NOMO-1 treated with dmso at 0.1 percent for 144 hours (cell line): Measurements from ENCODE around the gene DZIP3.
A peak's percentile ranks its signal among the peaks of the same experiment; 100 is the strongest.

Experiments
- DNase-seq: peaks from one replicate; lab custom pipeline; 2025; ENCODE audit not compliant: unreplicated experiment; lab: John Stamatoyannopoulos, UW

Gene DZIP3

DNA sequence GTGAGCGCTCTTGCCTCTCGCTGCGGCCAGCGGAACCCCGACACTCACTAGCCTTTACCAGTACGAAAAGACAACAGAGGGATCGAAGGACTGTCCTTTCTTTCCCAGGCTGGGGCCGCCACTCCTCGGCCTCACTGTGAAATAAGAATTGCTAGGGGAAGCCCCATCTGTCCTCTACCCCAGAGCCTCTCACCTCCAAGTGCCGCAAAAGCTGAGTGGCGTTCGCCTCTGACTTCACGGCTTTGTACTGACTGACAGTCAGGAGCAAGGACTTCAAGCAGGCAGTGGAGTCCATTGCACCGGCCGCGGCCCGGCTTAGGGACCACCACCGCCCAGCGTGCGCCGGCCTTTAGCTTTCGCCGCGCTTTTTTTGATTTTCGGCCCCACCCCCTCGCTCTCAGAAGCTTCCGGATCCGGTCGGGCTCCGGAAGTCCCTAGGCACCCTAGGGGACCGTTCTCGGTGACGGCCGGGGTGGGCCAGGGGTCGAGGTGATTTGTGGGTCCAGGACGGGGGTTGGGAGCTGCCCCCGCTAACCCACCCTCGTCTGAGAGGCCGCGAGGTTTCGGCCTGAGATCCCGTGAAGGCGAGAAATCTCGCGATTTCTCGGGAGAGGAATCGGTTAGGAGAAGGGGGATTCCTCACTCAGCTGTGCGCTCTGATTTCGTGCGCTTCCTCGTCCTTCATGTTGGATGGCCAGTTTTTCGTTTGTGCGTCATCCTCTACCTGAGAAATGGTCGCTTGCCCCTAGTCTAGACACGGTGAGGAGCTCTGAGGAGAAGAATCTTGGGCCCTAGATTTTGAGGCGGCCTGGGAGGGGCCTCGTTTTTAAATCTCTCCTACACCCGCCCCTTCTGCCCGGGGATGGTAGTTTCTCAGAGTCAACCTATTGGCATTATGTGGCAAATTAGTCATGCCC lies at the start of gene DZIP3, which contains the start of gene CIP2A:
Gene DZIP3 (plus strand): TSS at position 642 of the 917 bp plus-strand sequence. CDS start 15,685 bp downstream, outside the sequence.
Gene CIP2A (minus strand): TSS at position 358 of the 917 bp plus-strand sequence. CDS start 63 bp downstream, at position 295.
- DNase-seq = peak; percentile 74

DNA sequence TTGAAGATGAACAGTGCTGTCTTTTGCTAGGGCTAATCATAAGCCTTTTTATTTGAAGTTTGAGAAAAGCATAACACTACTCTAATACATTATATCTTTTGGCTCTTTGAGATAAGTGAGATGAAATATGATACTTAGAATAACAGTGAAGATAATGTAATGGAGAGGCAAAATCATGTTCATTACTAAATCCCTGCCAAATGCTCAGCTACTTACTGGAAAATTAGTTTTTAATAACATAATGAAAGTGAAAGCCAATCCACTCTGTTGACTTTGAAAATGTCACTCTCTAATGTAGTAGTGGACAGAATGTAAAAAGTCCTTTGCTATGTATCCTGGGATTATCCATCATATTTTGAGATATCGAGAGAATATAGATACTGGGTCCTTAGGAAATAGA lies 43.3 kb upstream of the DZIP3 start:
- no peak for DNase-seq

DNA sequence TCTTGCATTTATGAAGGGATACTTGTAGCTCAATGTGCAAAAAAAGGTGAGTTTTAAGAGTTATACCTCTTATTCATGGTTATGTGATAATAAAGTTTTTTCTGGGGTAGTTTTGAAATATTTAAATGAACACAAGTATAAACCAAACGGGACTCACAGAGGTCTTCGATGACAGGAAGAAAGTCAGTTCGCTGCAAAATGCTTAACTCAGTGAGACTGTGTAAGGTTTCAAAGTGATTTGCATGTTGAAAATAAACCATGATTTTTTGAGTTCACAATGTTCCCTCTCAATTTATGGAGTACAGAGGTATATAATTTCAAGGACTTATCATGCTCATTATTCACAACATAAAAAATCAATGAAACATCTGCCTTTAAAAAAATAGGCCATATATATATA lies 42.8 kb upstream of the DZIP3 start:
- DNase-seq = no peak

DNA sequence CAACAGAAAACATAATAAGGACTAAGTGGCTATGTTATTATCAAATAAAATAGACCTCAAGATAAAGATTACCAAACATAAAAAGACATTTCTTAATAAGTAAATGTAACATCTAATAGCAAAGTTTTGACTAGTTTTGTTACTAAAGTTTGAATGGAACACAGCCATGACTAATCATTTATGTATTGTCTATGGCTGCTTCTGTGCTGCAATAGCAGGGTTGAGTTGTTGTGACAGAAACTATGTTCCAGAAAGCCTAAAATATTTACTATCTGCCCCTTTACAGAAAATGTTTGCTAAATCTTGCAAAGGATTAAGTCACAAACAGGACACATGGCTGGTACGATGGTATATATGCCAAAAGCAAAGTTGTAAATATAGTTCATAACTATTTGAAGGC lies 41.2 kb upstream of the DZIP3 start:
- DNase-seq = no peak

GRCh38 chr3:108548886-108549285 lies 40.6 kb upstream of the DZIP3 start:
- no peak for DNase-seq

GRCh38 chr3:108552267-108553159 lies 37.0 kb upstream of the DZIP3 start:
- DNase-seq = no peak

GRCh38 chr3:108554229-108554628 lies 35.3 kb upstream of the DZIP3 start:
- DNase-seq = no peak

- no peak for DNase-seq
These were observed 34.5 kb upstream of the DZIP3 start for GRCh38 chr3:108554913-108555571.

DNA sequence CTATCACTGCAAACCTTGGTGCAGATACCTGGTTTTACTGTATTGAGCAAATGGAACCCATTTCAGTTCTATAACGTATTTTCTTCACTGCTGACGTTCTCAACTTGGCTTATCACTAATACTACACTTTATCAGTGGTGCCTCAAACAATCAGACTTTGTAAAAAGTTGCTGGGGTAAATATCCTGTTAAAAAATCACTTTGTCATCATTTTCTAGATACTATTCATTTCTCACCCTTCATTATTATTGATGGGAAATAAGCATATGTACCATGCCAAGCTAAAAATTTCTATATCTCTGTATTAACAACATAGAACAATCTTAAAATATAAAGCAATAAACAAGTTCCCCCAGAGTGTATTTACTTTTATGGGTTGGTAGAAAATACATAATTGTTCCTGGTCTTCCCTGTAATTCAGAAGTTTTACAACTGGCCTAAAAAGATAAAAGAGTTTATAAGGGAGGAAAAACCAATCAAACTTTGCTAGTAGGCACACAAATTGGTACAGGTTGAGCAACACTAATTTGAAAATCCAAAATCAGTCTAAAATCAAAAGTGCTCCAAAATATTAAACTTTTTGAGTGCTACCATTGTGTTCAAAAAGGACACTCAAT lies 33.4 kb upstream of the DZIP3 start:
- DNase-seq = no peak

DNA sequence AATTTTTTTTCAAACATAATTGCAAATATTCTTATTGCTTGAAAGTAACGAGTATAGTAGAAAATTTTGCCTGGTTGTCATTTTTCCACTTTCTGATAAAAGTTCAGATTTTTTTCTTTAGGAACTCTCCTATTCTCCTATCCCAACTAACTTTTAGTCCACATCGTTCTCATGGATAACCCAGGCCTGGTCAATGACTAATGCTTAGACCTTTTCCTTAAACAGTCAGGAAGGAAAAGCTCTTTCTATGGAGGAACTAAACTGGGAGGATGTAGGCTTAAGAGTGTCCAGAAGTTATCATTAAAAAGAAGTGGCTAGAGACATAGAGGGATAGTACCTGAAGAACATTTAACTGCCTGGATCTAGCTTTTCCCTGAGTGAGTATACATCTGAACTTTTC lies 27.0 kb upstream of the DZIP3 start:
- DNase-seq = no peak

DNA sequence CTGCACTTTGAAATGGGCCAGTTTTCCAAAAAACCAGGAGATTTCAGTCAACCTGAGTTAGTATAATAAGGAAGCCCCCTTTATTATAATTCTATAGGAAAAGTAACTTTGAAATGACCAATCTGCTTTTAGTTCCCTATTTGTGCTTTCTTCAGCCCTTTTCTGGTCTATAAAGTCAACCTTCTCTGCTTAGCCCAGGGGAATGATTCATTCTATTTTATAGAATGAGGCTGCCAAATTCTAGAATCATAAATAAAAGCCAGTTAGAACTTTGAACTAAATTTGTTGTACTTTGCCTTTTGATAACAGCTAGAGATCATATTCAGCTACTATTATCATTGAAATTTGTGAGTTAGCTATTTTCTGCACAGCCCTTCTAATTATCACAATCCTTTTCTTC lies 25.0 kb upstream of the DZIP3 start:
- no peak for DNase-seq

GRCh38 chr3:108565506-108565905 lies 24.0 kb upstream of the DZIP3 start:
- DNase-seq = no peak

GRCh38 chr3:108566599-108566998 lies 22.9 kb upstream of the DZIP3 start:
- no peak for DNase-seq

- no peak for DNase-seq
These were observed 20.2 kb upstream of the DZIP3 start for GRCh38 chr3:108569336-108569735.

- no peak for DNase-seq
These were observed 11.5 kb upstream of the DZIP3 start for GRCh38 chr3:108578064-108578463.

DNA sequence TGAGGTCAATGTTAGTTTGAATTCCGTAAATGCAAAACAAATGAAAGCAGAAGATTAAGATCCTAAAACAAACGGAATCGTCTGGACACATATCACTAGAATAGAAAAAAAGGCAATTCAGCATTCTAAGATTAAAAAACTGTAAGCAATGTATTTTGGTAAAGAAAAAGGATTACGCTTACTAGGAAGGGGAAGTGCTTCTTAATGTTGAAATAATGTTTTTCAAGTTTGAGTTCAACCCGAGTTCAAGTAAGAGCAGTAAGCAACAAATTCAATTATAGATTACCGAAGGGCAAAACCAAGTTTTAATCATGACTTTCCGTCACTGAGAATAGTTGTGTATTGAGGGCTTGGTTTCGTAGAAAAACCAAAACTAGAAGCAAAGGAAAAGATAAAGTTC lies 921 bp upstream of the DZIP3 start:
- DNase-seq = peak; percentile 22

GRCh38 chr3:108589998-108590323 lies 439 bp downstream of the DZIP3 start:
- DNase-seq = no peak

DNA sequence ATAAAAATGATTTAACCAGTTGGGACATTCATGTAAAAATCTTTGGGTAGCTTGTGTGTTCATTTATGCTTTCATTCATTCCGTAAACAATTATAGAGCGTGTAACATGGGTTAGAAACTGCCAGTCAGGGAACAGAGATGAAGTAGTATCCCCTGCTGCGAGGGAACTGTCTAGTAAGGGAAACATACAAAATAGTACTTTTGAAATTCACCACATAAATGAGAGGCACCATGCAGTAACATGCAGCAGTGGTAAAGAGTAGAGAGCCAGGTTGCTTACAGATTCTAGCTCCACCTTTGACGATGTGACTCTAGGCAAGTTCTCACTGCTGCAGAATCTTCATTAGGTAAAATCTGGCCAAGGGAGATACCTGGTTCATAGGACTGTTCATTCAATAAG lies 938 bp downstream of the DZIP3 start:
- no peak for DNase-seq

DNA sequence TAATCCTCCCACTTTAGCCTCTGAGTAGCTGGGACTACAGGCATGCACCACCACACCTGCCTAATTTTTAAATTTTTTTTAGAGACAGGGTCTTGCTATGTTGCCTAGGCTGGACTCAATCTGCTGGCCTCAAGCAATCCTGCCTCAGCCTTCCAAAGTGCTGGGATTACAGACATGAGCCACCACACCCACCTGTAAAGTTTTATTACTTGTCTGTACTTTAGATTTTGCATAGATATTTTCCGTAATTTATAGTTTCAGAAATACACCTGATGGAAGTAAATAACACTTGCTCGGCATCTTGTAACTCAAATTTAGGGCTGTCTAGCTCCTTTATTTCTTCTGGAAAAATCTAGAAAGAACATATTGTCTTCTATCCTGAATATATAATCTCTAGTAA lies 5.8 kb downstream of the DZIP3 start:
- no peak for DNase-seq

DNA sequence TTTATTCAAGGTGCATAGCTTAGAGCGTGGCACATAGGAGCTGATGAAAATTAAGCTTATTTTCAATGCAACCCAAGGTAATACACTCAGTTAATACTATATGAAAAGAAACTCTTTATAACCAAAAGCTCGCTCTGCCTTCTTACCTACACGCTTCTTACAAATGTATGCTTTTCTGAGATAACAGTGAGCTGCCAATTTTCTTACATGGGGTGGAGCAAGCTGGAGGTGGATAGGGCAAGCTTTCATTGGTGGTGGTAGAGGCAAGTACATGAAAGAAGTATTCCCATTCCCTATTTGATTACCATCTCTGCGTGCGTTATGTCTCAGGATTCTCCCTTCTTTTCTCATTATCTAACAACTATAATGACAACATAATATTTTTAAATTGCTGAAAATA lies 8.9 kb downstream of the DZIP3 start:
- no peak for DNase-seq
